GM20000 (cell line): Measurements from ENCODE around the gene ARID3A.

Source experiments
- DNase-seq: peaks from one replicate; pipeline ENCODE4 v3.0.0; 2012; ENCODE audit warnings: low spot score
- CTCF ChIP-seq: IDR thresholded peaks from 2 replicates; pipeline ENCODE4 v1.5.1; 2012; ENCODE audit warnings: mild to moderate bottlenecking, control low read depth; ENCODE audit errors: extremely low read depth, missing control alignments

ARID3A gene

GRCh38 chr19:970695-971094 is 44.9 kb downstream of the ARID3A start:
- TF ChIP-seq CTCF = peak; percentile 57
- DNase-seq = no peak

- no peak for TF ChIP-seq CTCF
- no peak for DNase-seq
Observed at GRCh38 chr19:971795-972194, 46.0 kb downstream of the ARID3A start.

GRCh38 chr19:972281-972680 is 46.4 kb downstream of the ARID3A start:
- TF ChIP-seq CTCF = no peak
- DNase-seq = no peak

- no peak for TF ChIP-seq CTCF
- DNase-seq = no peak
Observed at GRCh38 chr19:973726-974563, 48.1 kb downstream of the ARID3A start.

GRCh38 chr19:974564-975257 is 48.9 kb downstream of the ARID3A start:
- no peak for TF ChIP-seq CTCF
- DNase-seq = no peak

- no peak for TF ChIP-seq CTCF
- DNase-seq = no peak
Observed at GRCh38 chr19:976476-976875, 50.6 kb downstream of the ARID3A start.

- TF ChIP-seq CTCF = no peak
- no peak for DNase-seq
Observed at GRCh38 chr19:977058-977464, 51.2 kb downstream of the ARID3A start.
